ENCODE results near the gene PRDM15.

PRDM15 gene

DNA sequence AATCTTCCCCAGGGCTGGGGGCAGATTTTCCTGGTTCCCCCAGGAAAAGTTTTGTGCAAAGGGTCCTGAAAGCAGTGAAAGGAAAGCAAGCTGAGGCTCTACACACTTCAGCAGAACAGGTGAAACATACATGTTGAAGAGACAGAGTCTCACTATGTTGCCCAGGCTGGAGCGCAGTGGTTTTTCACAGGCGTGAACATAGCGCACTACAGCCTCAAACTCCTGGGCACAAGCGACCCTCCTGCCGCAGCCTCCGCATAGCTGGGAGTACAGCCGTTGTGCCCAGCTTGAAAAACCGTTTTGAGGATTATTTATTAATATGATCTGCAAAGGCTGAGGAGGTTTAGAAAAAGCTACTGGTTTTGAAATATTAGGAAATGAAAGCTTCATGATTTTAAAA, 11.8 kb downstream of the PRDM15 start:
- H4K91ac ChIP-seq (ENCODE audit: low read length), result no peak overlapping the region
- 96% methylated on average over 8 of the region's 8 CpGs for WGBS

DNA sequence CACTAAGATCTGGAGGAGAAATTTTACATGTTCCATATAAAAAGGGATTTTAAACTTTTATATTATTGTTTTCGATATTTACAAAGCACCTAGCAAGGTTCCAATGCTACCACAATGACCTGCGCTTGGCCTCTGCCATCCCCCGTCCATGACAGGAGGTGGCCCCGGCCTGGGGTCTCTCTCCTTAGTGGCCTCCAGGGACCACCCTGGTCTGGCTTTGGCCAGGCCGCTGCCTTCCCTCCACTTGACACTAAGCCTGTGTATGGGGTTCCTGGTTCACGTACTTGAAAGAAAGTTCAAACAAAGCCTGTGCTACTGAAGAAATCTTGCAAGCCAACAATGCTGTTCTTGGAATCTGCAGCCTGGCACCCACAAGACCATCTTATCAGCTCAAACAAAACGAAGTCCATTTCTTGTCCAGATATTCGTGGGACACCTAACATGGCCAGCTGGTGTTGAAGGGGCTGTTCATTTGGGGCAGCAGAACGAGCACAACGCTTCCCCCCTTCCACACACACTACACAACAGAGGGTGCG, 12.8 kb downstream of the PRDM15 start:
- no peak overlapping the region for H3K14ac ChIP-seq (ENCODE audit: low read length in 2 of 2)
- H2AFZ ChIP-seq (ENCODE audit: low read depth, low read length), result no peak overlapping the region
- H3K27me3 ChIP-seq (ENCODE audit: control insufficient read depth in 1 of 2, insufficient read depth in 1 of 2, low read length in 2 of 2), result no peaks in the 10 kb centered on the region
- no peak overlapping the region for H3K18ac ChIP-seq (ENCODE audit: low read depth in 1 of 2, low read length in 2 of 2)
- H2AK5ac ChIP-seq (ENCODE audit: low read length, severe bottlenecking), result no peak overlapping the region
- no peak overlapping the region for H3K27ac ChIP-seq (ENCODE audit: low read length, poor library complexity, severe bottlenecking)
- no peak overlapping the region for H2BK12ac ChIP-seq (ENCODE audit: low read length in 2 of 2)
- H3K4ac ChIP-seq (ENCODE audit: low read depth in 1 of 2, low read length in 2 of 2), result no peak overlapping the region
- no peak overlapping the region for H2BK15ac ChIP-seq (ENCODE audit: low read depth, poor library complexity, severe bottlenecking)
- no peak overlapping the region for H3K4me3 ChIP-seq (ENCODE audit: insufficient read depth in 1 of 2, low read depth in 1 of 2, low read length in 2 of 2)
- H3K23ac ChIP-seq (ENCODE audit: low read length in 2 of 2), result no peak overlapping the region
- peaks cover 44% of the 10 kb centered on the region for H3K79me1 ChIP-seq (replicated peaks; ENCODE audit: low read length, poor library complexity, severe bottlenecking)
- 92% methylated on average over 11 of the region's 11 CpGs for WGBS
- H3K36me3 ChIP-seq (ENCODE audit: control insufficient read depth in 1 of 2, insufficient read depth in 2 of 2, low read depth in 1 of 2, low read length in 2 of 2), result peaks cover 0 to 2% of the 10 kb centered on the region in 2 experiments
- H3K9ac ChIP-seq (ENCODE audit: low read length), result no peak overlapping the region
- H3K9me3 ChIP-seq (ENCODE audit: control insufficient read depth, low read length), result no peaks in the 10 kb centered on the region
- no peak overlapping the region for H3K4me2 ChIP-seq (ENCODE audit: low read length, poor library complexity, severe bottlenecking)
- no peak for DNase-seq
- H4K8ac ChIP-seq (ENCODE audit: low read length), result no peak overlapping the region
- H2BK120ac ChIP-seq (ENCODE audit: low read depth, low read length), result no peak overlapping the region
- H4K91ac ChIP-seq (ENCODE audit: low read length), result no peak overlapping the region
- H3K4me1 ChIP-seq (ENCODE audit: control insufficient read depth, insufficient read depth, low read depth, low read length), result peaks cover 2% of the 10 kb centered on the region
- no peak overlapping the region for H2BK5ac ChIP-seq (ENCODE audit: low read depth, low read length, poor library complexity, severe bottlenecking)

More for the DNA sequence above, 11.8 kb downstream of the PRDM15 start:
- no peaks in the 10 kb centered on the region for H3K9me3 ChIP-seq (ENCODE audit: control insufficient read depth, low read length)
- no peak overlapping the region for H2BK12ac ChIP-seq (ENCODE audit: low read length in 2 of 2)
- no peak overlapping the region for H3K23ac ChIP-seq (ENCODE audit: low read length in 2 of 2)
- no peak for DNase-seq
- H2BK120ac ChIP-seq (ENCODE audit: low read depth, low read length), result no peak overlapping the region
- H3K14ac ChIP-seq (ENCODE audit: low read length in 2 of 2), result no peak overlapping the region
- H2AFZ ChIP-seq (ENCODE audit: low read depth, low read length), result no peak overlapping the region
- H3K27me3 ChIP-seq (ENCODE audit: control insufficient read depth in 1 of 2, insufficient read depth in 1 of 2, low read length in 2 of 2), result no peaks in the 10 kb centered on the region
- peaks cover 39% of the 10 kb centered on the region for H3K79me1 ChIP-seq (replicated peaks; ENCODE audit: low read length, poor library complexity, severe bottlenecking)
- H3K27ac ChIP-seq (ENCODE audit: low read length, poor library complexity, severe bottlenecking), result no peak overlapping the region
- H3K18ac ChIP-seq (ENCODE audit: low read depth in 1 of 2, low read length in 2 of 2), result no peak overlapping the region
- H3K9ac ChIP-seq (ENCODE audit: low read length), result no peak overlapping the region
- no peak overlapping the region for H3K4me3 ChIP-seq (ENCODE audit: insufficient read depth in 1 of 2, low read depth in 1 of 2, low read length in 2 of 2)
- H3K4me2 ChIP-seq (ENCODE audit: low read length, poor library complexity, severe bottlenecking), result no peak overlapping the region
- no peak overlapping the region for H4K8ac ChIP-seq (ENCODE audit: low read length)
- H2BK5ac ChIP-seq (ENCODE audit: low read depth, low read length, poor library complexity, severe bottlenecking), result no peak overlapping the region
- peaks cover 0 to 6% of the 10 kb centered on the region in 2 experiments for H3K36me3 ChIP-seq (ENCODE audit: control insufficient read depth in 1 of 2, insufficient read depth in 2 of 2, low read depth in 1 of 2, low read length in 2 of 2)
- no peak overlapping the region for H2AK5ac ChIP-seq (ENCODE audit: low read length, severe bottlenecking)
- H2BK15ac ChIP-seq (ENCODE audit: low read depth, poor library complexity, severe bottlenecking), result no peak overlapping the region
- no peak overlapping the region for H3K4ac ChIP-seq (ENCODE audit: low read depth in 1 of 2, low read length in 2 of 2)
- H3K4me1 ChIP-seq (ENCODE audit: control insufficient read depth, insufficient read depth, low read depth, low read length), result no peaks in the 10 kb centered on the region

DNA sequence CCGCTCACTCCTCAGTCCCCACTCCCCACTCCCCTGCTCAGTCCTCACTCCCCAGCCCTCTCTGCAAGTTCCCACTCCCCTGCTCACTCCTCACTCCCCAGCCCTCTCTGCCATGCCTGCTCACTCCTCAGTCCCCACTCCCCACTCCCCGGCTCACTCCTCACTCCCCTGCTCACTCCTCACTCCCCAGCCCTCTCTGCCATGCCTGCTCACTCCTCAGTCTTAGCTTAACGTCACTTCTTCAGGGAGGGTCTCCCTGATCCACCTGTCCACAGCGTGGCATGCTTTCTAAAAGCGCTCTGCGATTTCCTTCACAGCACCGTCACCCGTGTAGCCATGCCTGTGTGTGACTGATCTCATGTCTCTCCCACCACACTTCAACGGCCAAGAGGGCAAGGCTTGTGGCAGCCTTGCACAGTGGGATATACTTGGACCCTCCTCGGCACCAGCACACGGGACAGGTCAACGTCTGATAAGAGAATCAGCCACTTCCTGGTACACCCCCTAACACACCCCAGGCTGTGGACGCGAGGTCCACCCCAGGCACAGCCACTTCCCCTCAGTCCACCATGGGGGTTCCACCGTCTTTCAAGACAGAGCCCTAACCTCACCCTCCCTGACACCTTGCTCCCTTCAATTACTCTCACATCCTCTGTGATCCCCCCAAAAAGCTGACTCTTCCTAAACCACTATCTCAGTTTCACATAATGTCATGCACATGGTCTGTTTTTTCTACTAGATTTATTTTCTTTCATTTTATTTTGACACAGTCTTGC, 14.0 kb downstream of the PRDM15 start:
- Histone ChIP-seq H3K27ac (ENCODE audit: low read length, poor library complexity, severe bottlenecking) (no peak overlapping the region), H2BK15ac (ENCODE audit: low read depth, poor library complexity, severe bottlenecking) (no peak overlapping the region), H3K36me3 (ENCODE audit: control insufficient read depth in 1 of 2, insufficient read depth in 2 of 2, low read depth in 1 of 2, low read length in 2 of 2) (no peaks in the 10 kb centered on the region), H3K4me2 (ENCODE audit: low read length, poor library complexity, severe bottlenecking) (no peak overlapping the region), H3K4ac (ENCODE audit: low read depth in 1 of 2, low read length in 2 of 2) (no peak overlapping the region), H3K9ac (ENCODE audit: low read length) (no peak overlapping the region), H2AK5ac (ENCODE audit: low read length, severe bottlenecking) (no peak overlapping the region), H3K27me3 (ENCODE audit: control insufficient read depth in 1 of 2, insufficient read depth in 1 of 2, low read length in 2 of 2) (no peaks in the 10 kb centered on the region), H2BK5ac (ENCODE audit: low read depth, low read length, poor library complexity, severe bottlenecking) (no peak overlapping the region), H3K4me3 (ENCODE audit: insufficient read depth in 1 of 2, low read depth in 1 of 2, low read length in 2 of 2) (no peak overlapping the region), H3K18ac (ENCODE audit: low read depth in 1 of 2, low read length in 2 of 2) (no peak overlapping the region), H4K91ac (ENCODE audit: low read length) (peak overlapping the region; percentile 30), H3K4me1 (ENCODE audit: control insufficient read depth, insufficient read depth, low read depth, low read length) (peaks cover 2% of the 10 kb centered on the region), H2BK12ac (ENCODE audit: low read length in 2 of 2) (no peak overlapping the region), H2BK120ac (ENCODE audit: low read depth, low read length) (no peak overlapping the region), H2AFZ (ENCODE audit: low read depth, low read length) (no peak overlapping the region), H3K14ac (ENCODE audit: low read length in 2 of 2) (peak overlapping the region in 1 of 2 experiments; percentile 44), H3K23ac (ENCODE audit: low read length in 2 of 2) (no peak overlapping the region), H3K79me1 (replicated peaks; ENCODE audit: low read length, poor library complexity, severe bottlenecking) (peaks cover 39% of the 10 kb centered on the region), H4K8ac (ENCODE audit: low read length) (no peak overlapping the region), H3K9me3 (ENCODE audit: control insufficient read depth, low read length) (no peaks in the 10 kb centered on the region)
- 87% methylated on average over 14 of the region's 15 CpGs for WGBS
- DNase-seq, result no peak

- Histone ChIP-seq H2BK12ac (ENCODE audit: low read length in 2 of 2) (no peak overlapping the region), H3K4me3 (ENCODE audit: insufficient read depth in 1 of 2, low read depth in 1 of 2, low read length in 2 of 2) (no peak overlapping the region), H2AFZ (ENCODE audit: low read depth, low read length) (no peak overlapping the region), H3K23ac (ENCODE audit: low read length in 2 of 2) (no peak overlapping the region), H3K4me1 (ENCODE audit: control insufficient read depth, insufficient read depth, low read depth, low read length) (peaks cover 2% of the 10 kb centered on the region), H3K14ac (ENCODE audit: low read length in 2 of 2) (no peak overlapping the region), H3K9me3 (ENCODE audit: control insufficient read depth, low read length) (no peaks in the 10 kb centered on the region), H2BK120ac (ENCODE audit: low read depth, low read length) (no peak overlapping the region), H2BK5ac (ENCODE audit: low read depth, low read length, poor library complexity, severe bottlenecking) (no peak overlapping the region), H3K27me3 (ENCODE audit: control insufficient read depth in 1 of 2, insufficient read depth in 1 of 2, low read length in 2 of 2) (no peaks in the 10 kb centered on the region), H3K36me3 (ENCODE audit: control insufficient read depth in 1 of 2, insufficient read depth in 2 of 2, low read depth in 1 of 2, low read length in 2 of 2) (peaks cover 4% of the 10 kb centered on the region in 2 experiments), H3K18ac (ENCODE audit: low read depth in 1 of 2, low read length in 2 of 2) (no peak overlapping the region), H4K91ac (ENCODE audit: low read length) (no peak overlapping the region), H3K9ac (ENCODE audit: low read length) (no peak overlapping the region), H2AK5ac (ENCODE audit: low read length, severe bottlenecking) (no peak overlapping the region), H3K79me1 (replicated peaks; ENCODE audit: low read length, poor library complexity, severe bottlenecking) (peaks cover 41% of the 10 kb centered on the region), H2BK15ac (ENCODE audit: low read depth, poor library complexity, severe bottlenecking) (no peak overlapping the region), H4K8ac (ENCODE audit: low read length) (no peak overlapping the region), H3K4me2 (ENCODE audit: low read length, poor library complexity, severe bottlenecking) (no peak overlapping the region), H3K4ac (ENCODE audit: low read depth in 1 of 2, low read length in 2 of 2) (no peak overlapping the region), H3K27ac (ENCODE audit: low read length, poor library complexity, severe bottlenecking) (no peak overlapping the region)
- no peak for DNase-seq
- WGBS, result 95% methylated on average over 10 of the region's 10 CpGs
Observed at GRCh38 chr21:41864311-41865001, 14.7 kb downstream of the PRDM15 start.

All from mesenchymal stem cell (in vitro differentiated cells and primary cell).